Measurements from ENCODE around the gene TMEM184B.

Gene TMEM184B

GRCh38 chr22:38203090-38203810 is 69.6 kb downstream of the TMEM184B start:
- Mint-ChIP-seq H3K36me3 (no peaks in the 10 kb centered on the region), H3K4me1 (peaks cover 59% of the 10 kb centered on the region), H3K9me3 (peaks cover 3% of the 10 kb centered on the region), H3K4me3 (peak overlapping the region; percentile 80), H3K27ac (peak overlapping the region; percentile 36), H3K27me3 (no peaks in the 10 kb centered on the region)
- ATAC-seq, result no peak

- H3K27ac Mint-ChIP-seq, result peak overlapping the region; percentile 36
- no peaks in the 10 kb centered on the region for H3K36me3 Mint-ChIP-seq
- peak; percentile 65 for ATAC-seq
- peaks cover 3% of the 10 kb centered on the region for H3K9me3 Mint-ChIP-seq
- H3K4me1 Mint-ChIP-seq, result peaks cover 52% of the 10 kb centered on the region
- no peaks in the 10 kb centered on the region for H3K27me3 Mint-ChIP-seq
- H3K4me3 Mint-ChIP-seq, result peak overlapping the region; percentile 80
Observed at GRCh38 chr22:38202437-38203089, 70.2 kb downstream of the TMEM184B start.

- Mint-ChIP-seq H3K27me3 (no peaks in the 10 kb centered on the region), H3K9me3 (peaks cover 3% of the 10 kb centered on the region), H3K27ac (peak within 1 kb of the TSS; percentile 36), H3K4me1 (peaks cover 52% of the 10 kb centered on the region), H3K36me3 (no peaks in the 10 kb centered on the region), H3K4me3 (peak within 1 kb of the TSS; percentile 84)
- ATAC-seq, result peak; percentile 83
Observed at GRCh38 chr22:38201711-38202436, 70.9 kb downstream of the TMEM184B start, which contains the start of gene MAFF. MAFF (plus strand) TSS chr22:38201994; CDS start chr22:38213854, 11,860 bp downstream.

GRCh38 chr22:38201371-38201710 is 71.5 kb downstream of the TMEM184B start:
- Mint-ChIP-seq H3K36me3 (no peaks in the 10 kb centered on the region), H3K27ac (peak overlapping the region; percentile 36), H3K4me1 (peaks cover 52% of the 10 kb centered on the region), H3K27me3 (no peaks in the 10 kb centered on the region), H3K9me3 (peaks cover 3% of the 10 kb centered on the region), H3K4me3 (peak overlapping the region; percentile 84)
- ATAC-seq, result no peak

GRCh38 chr22:38199826-38200559 is 72.8 kb downstream of the TMEM184B start:
- no peak overlapping the region for H3K4me3 Mint-ChIP-seq
- H3K4me1 Mint-ChIP-seq, result peaks cover 46% of the 10 kb centered on the region
- H3K27ac Mint-ChIP-seq, result no peak overlapping the region
- ATAC-seq, result no peak
- peaks cover 3% of the 10 kb centered on the region for H3K9me3 Mint-ChIP-seq
- H3K27me3 Mint-ChIP-seq, result no peaks in the 10 kb centered on the region
- no peaks in the 10 kb centered on the region for H3K36me3 Mint-ChIP-seq

GRCh38 chr22:38196791-38197419 is 75.9 kb downstream of the TMEM184B start:
- H3K27me3 Mint-ChIP-seq, result peaks cover 8% of the 10 kb centered on the region
- no peak overlapping the region for H3K4me3 Mint-ChIP-seq

GRCh38 chr22:38193580-38193979 is 79.2 kb downstream of the TMEM184B start:
- no peak overlapping the region for H3K4me3 Mint-ChIP-seq
- no peaks in the 10 kb centered on the region for H3K9me3 Mint-ChIP-seq
- H3K36me3 Mint-ChIP-seq, result peaks cover 4% of the 10 kb centered on the region
- no peaks in the 10 kb centered on the region for H3K4me1 Mint-ChIP-seq
- H3K27me3 Mint-ChIP-seq, result peaks cover 18% of the 10 kb centered on the region
- no peak for ATAC-seq
- no peak overlapping the region for H3K27ac Mint-ChIP-seq

More at GRCh38 chr22:38196791-38197419, 75.9 kb downstream of the TMEM184B start:
- Mint-ChIP-seq H3K9me3 (peaks cover 3% of the 10 kb centered on the region), H3K36me3 (no peaks in the 10 kb centered on the region), H3K27ac (no peak overlapping the region), H3K4me1 (peaks cover 22% of the 10 kb centered on the region)
- ATAC-seq, result no peak

- peaks cover 21% of the 10 kb centered on the region for H3K27me3 Mint-ChIP-seq
- ATAC-seq, result no peak
Observed at GRCh38 chr22:38192475-38192863, 80.3 kb downstream of the TMEM184B start.

GRCh38 chr22:38191731-38192474 is 80.9 kb downstream of the TMEM184B start:
- Mint-ChIP-seq H3K9me3 (no peaks in the 10 kb centered on the region), H3K4me3 (no peak overlapping the region), H3K4me1 (no peaks in the 10 kb centered on the region), H3K27me3 (peaks cover 25% of the 10 kb centered on the region), H3K27ac (no peak overlapping the region), H3K36me3 (peaks cover 5% of the 10 kb centered on the region)
- no peak for ATAC-seq

More at GRCh38 chr22:38192475-38192863, 80.3 kb downstream of the TMEM184B start:
- H3K9me3 Mint-ChIP-seq, result no peaks in the 10 kb centered on the region
- H3K4me1 Mint-ChIP-seq, result no peaks in the 10 kb centered on the region
- no peak overlapping the region for H3K4me3 Mint-ChIP-seq
- H3K36me3 Mint-ChIP-seq, result peaks cover 5% of the 10 kb centered on the region
- no peak overlapping the region for H3K27ac Mint-ChIP-seq

- H3K36me3 Mint-ChIP-seq, result peaks cover 5% of the 10 kb centered on the region
Observed at GRCh38 chr22:38191055-38191454, 81.8 kb downstream of the TMEM184B start.

GRCh38 chr22:38190581-38190980 is 82.2 kb downstream of the TMEM184B start:
- H3K9me3 Mint-ChIP-seq, result no peaks in the 10 kb centered on the region
- H3K27ac Mint-ChIP-seq, result no peak overlapping the region
- no peak overlapping the region for H3K4me3 Mint-ChIP-seq
- peaks cover 5% of the 10 kb centered on the region for H3K36me3 Mint-ChIP-seq
- peaks cover 38% of the 10 kb centered on the region for H3K27me3 Mint-ChIP-seq
- H3K4me1 Mint-ChIP-seq, result no peaks in the 10 kb centered on the region
- ATAC-seq, result no peak

More at GRCh38 chr22:38191055-38191454, 81.8 kb downstream of the TMEM184B start:
- Mint-ChIP-seq H3K27ac (no peak overlapping the region), H3K9me3 (no peaks in the 10 kb centered on the region), H3K4me3 (no peak overlapping the region), H3K27me3 (peaks cover 33% of the 10 kb centered on the region), H3K4me1 (no peaks in the 10 kb centered on the region)
- no peak for ATAC-seq

GRCh38 chr22:38189104-38189503 is 83.7 kb downstream of the TMEM184B start:
- Mint-ChIP-seq H3K4me3 (no peak overlapping the region), H3K9me3 (no peaks in the 10 kb centered on the region), H3K4me1 (no peaks in the 10 kb centered on the region), H3K27ac (no peak overlapping the region), H3K36me3 (peaks cover 5% of the 10 kb centered on the region), H3K27me3 (peaks cover 43% of the 10 kb centered on the region)
- ATAC-seq, result no peak

- Mint-ChIP-seq H3K36me3 (peaks cover 5% of the 10 kb centered on the region), H3K4me3 (no peak overlapping the region), H3K4me1 (no peaks in the 10 kb centered on the region), H3K27ac (no peak overlapping the region), H3K27me3 (peaks cover 42% of the 10 kb centered on the region), H3K9me3 (no peaks in the 10 kb centered on the region)
- no peak for ATAC-seq
Observed at GRCh38 chr22:38187413-38188212, 85.2 kb downstream of the TMEM184B start.

All from stimulated activated memory B cell treated with anti-CD40 and anti-IgM and Interleukin-4, amounts not matched to agents 10 μg/mL and 1 μg/mL and 100 μg/mL, for 72 hours (primary cell).